ENCODE data around the gene GPR141.

GPR141 gene

DNA sequence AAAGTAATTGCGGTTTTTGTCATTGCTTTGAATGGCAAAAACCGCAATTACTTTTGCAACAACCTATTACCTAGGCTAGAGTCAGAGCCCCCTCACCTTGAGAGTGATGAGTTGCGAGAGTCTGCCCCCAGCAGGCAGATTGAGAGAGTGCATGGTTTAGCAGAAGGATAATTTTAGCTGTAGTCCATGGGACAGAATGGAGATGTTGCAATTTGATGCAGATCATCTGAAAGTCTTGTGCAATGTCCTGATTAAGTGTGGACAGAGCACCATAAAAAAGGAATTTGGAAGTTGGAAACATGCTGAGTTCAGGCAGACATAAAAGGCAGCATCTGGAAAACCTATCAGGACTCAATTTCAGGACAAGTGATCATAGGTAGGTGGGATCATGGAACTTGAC lies 48.7 kb downstream of the GPR141 start:
- DNase-seq (ENCODE audit: low read depth), result peak; percentile 1

DNA sequence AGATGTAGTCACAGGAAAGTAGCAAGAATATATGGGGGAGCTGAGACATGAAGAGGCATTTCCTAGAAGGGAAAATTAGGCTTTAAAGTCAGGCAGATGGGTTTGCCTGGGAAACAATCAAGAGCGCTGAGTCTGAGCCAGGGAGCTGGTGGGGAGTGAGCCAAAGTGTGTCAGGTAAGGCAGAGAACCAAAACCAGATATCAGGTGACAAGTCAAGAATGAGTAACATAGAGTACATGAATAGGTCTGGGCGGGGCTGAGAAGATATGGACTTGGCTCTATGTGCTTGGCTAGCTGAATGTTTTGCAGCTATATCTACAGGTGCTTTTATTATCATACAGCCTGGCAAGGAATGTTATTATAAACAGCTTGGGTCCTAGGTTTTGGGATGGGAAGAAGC lies 49.3 kb downstream of the GPR141 start:
- DNase-seq (ENCODE audit: low read depth), result no peak

DNA sequence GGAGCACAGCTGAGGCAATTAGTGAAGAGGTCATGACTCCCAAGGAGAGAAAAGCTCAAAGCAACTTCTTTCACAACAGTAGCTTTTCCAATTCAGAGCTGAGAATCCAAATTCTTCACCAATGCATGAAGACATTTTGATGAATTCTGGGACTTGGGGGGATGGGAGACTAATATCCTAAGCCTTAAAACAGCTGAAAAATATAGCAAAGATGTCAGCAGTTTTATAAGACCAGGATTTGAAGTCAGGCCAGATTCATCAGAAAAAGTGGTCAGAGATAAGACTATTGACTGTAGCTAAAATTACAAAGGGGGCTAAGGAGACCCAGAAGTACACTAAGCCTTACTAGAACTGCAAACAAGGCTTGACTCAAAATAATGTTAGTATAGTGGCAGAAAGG lies 51.6 kb downstream of the GPR141 start:
- DNase-seq (ENCODE audit: low read depth), result no peak

DNA sequence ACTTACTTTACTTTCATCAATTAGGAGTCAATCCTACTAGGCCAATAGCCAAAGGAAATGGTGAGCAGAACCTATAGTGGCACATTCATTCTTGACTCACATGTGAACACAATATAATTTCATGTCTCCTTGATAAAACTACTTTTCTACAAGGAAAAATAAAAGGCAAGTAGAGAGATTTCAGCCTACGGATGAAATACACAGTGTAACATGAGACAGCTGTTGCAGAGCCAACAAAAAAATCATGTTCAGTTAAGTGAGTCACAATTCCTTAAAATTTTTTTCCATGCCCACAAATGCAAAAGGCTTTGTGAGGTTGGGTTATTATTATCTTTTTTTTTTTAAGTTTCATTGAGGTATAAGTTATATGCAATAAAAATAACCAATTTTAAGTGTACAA lies 54.8 kb downstream of the GPR141 start:
- DNase-seq (ENCODE audit: low read depth), result no peak

- no peak for DNase-seq (ENCODE audit: low read depth)
These were observed 56.8 kb downstream of the GPR141 start for GRCh38 chr7:37740398-37740797.

- DNase-seq (ENCODE audit: low read depth), result no peak
These were observed 58.2 kb downstream of the GPR141 start for GRCh38 chr7:37741776-37742175.

DNA sequence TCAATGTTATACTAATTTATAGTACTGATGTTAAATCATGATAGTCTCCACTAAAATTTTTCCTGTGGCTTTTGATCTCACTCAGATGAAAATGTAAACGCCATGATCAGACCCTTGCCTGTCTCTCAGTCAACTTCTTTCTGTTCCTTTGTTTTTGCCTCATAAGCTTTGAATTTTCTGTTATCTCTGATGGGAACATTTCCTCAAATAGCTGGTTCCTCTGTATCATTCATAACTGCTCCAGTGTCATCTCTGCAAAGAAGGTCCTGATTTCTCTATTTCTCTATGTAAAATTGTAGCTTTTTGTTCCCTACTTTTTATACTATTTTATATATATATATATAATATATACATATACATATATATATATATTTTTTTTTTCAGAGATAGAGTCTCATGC lies 67.5 kb downstream of the GPR141 start:
- no peak for DNase-seq (ENCODE audit: low read depth)

DNA sequence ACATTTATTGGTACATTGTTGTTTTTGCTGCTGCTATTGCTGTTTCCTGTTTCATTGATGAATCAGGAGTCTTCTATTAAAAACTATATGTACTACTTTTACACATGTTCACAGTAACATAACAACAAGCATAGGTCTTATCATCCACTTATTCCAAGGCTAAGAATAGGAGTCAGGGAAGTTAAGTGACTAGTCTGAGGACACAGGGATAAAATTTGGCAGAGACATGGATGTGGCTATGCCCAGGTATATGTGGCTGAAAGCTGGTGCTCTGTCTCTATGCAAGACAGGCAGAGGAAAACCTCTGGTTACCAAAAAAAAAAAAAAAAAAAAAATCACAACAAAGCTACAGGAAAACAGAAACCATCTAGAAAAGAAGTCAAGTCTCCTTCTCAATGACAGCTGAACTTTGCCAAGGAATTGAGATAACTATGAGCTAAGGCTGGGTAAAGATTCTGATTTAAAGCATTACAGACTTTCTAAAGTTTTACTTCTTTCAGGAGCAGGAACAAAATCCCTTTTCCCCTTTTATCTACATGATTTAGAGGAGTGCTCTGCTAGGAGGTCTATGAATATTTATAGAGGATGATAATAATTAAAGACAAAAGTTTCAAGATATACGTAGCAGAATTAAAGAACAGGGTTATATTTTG lies 70.0 kb downstream of the GPR141 start:
- DNase-seq (ENCODE audit: low read depth), result no peak

GRCh38 chr7:37756797-37757551 lies 73.4 kb downstream of the GPR141 start:
- DNase-seq (ENCODE audit: low read depth), result no peak

GRCh38 chr7:37757563-37757962 lies 74.0 kb downstream of the GPR141 start:
- no peak for DNase-seq (ENCODE audit: low read depth)

DNA sequence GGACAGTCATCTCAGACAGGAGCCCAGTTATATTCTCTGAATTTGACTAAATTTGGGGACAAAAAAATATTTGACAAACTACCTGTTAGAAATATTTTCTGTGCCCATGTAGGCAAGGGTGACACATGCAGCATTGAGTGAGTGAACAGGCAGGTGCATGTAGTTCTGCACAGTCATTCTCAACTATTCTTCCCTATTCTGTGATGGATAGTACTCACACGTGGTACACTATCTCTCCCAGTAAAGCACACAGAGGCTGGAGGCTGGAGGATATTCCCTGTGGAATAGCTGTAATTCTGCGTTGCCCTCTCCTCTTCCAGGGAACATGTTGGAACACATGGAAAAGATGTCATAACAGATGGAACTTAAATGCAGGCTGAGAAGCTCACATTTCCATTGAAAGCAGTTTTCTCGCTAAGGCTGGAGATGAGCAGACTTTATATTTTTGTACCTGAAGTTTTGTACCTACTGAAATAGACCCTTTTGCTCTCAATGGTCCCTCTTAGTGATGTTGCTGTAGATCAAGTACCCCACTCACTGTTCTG lies 75.0 kb downstream of the GPR141 start:
- DNase-seq (ENCODE audit: low read depth), result no peak

- no peak for DNase-seq (ENCODE audit: low read depth)
These were observed 76.0 kb downstream of the GPR141 start for GRCh38 chr7:37759526-37759925.

DNA sequence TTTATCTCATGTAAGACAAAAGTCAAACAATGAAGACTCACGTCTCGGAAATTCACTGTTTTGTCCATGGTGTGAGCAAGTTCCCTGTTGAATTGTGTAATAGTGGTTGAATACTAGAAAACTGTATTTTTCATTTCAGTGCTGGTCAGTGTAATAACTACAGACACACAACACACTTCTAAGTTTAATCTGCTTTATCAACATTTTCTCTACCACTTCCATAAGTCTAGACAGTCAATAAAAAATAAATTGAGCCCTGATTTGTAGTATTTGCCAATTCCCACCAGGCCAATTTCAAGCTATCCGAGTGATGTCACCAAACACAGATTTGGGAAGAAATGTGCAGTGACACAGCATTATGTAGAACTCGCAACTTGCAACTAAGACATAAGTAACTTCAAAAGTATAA lies 81.9 kb downstream of the GPR141 start:
- DNase-seq (ENCODE audit: low read depth), result no peak

GRCh38 chr7:37765872-37766525 lies 82.4 kb downstream of the GPR141 start:
- DNase-seq (ENCODE audit: low read depth), result no peak

GRCh38 chr7:37768611-37769010 lies 85.0 kb downstream of the GPR141 start:
- no peak for DNase-seq (ENCODE audit: low read depth)

- DNase-seq (ENCODE audit: low read depth), result no peak
These were observed 85.7 kb downstream of the GPR141 start for GRCh38 chr7:37769291-37769690.

DNA sequence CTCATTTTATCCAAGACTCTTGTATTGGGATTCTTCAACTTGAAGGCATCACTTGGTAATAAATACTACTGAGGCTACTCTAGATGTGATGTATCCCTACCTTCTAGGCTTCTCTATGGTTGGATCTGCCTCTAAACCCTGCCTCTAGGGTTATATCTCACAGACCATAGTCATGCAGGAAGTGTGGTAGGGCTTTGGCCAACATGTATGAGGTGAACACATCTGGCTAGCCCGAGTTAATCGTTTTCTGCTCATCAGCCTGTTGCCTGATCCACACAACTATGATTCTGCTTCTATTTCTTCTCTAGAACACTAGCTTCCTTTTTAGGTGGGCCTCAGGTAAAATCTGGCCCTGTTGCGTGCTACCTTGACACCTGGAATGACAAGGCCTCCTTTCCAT lies 86.2 kb downstream of the GPR141 start:
- DNase-seq (ENCODE audit: low read depth), result no peak

DNA sequence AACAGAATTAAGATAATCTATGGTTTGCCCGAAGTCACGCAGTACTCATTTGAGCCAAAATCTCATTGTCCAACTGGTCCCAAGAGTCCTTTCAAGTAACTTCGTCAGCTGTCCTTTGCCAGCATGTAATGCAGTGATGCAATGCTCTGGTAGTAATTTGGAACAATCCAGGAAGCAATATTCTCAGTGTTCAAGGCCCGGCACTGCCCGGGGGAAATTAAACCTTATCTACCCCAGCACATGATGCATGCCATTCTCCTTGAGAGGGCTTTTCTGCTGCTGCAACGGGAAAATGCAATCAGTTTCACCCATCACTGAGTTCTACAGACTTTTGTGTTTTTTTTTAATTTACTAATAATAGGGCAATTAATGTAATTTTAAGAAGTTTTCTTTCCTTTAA lies 87.3 kb downstream of the GPR141 start:
- DNase-seq (ENCODE audit: low read depth), result no peak

GRCh38 chr7:37771342-37771741 lies 87.8 kb downstream of the GPR141 start:
- DNase-seq (ENCODE audit: low read depth), result no peak

GRCh38 chr7:37771801-37772200 lies 88.2 kb downstream of the GPR141 start:
- no peak for DNase-seq (ENCODE audit: low read depth)

DNA sequence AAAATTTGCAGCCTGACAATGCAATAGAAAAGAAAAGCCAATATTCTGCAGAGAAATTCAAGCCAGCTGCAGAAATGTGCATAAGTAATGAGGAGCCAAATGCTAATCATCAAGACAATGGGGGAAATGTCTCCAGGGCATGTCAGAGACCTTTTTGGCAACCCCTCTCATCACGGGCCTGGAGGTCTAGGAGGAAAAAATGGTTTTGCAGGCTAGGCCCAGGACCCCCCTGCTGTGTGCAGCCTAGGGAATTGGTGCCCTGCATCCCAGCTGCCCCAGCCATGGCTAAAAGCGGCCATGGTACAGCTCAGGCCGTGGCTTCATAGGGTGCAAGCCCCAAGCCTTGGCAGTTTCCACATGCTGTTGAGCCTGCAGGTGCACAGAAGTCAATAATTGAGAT lies 92.4 kb downstream of the GPR141 start:
- DNase-seq (ENCODE audit: low read depth), result no peak

DNA sequence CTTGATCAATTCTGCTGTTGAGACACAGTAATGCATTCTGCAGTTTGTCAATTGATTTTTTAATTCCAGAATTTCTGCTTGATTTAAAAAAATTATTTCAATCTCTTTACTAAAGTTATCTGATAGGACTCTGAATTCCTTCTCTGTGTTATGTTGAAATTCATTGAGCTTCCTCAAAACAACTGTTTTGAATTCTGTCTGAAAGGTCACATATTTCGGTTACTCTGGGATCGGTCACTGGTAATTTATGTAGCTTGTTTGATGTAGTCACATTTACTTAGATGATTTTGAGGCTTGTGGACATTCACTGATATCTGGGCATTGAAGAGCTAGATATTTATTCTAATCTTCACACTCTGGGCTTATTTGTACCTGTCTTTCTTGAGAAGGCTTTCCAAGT lies 97.6 kb downstream of the GPR141 start:
- DNase-seq (ENCODE audit: low read depth), result no peak

GRCh38 chr7:37782166-37782565 lies 98.6 kb downstream of the GPR141 start:
- DNase-seq (ENCODE audit: low read depth), result no peak

Data from stimulated activated CD8-positive, alpha-beta memory T cell treated with anti-CD3 and anti-CD28 coated beads, Interleukin-4, amount 100 ng/mL, for 24 hours (primary cell).